GM10248 (cell line): ENCODE data around the gene ZNF850.

Experiments
- CTCF ChIA-PET: fragments of 300-600 bp; sonication (Branson Sonifier 250); formaldehyde crosslinking; extraction: SDS; loops from one replicate; lab custom pipeline; 2021; ENCODE audit warnings: antibody characterized with exemption; lab: Yijun Ruan, JAX
- POLR2A ChIA-PET: fragments of 350-650 bp; sonication (Branson Sonifier 250); formaldehyde crosslinking; extraction: SDS; loops from one replicate; lab custom pipeline; 2020; ENCODE audit warnings: antibody characterized with exemption; lab: Yijun Ruan, JAX
- DNase-seq: peaks from one replicate; pipeline ENCODE4 v3.0.0; 2012; ENCODE audit errors: extremely low spot score
- TF ChIP-seq, protein P1 (sequence below): IDR thresholded peaks from 2 replicates; pipeline ENCODE4 v1.5.1; 2012; ENCODE audit warnings: mild to moderate bottlenecking, low read depth; ENCODE audit errors: extremely low read depth, missing control alignments, control extremely low read depth

ZNF850 gene

GRCh38 chr19:36674201-36674600, 98.4 kb downstream of the ZNF850 start:
- POLR2A ChIA-PET, result no interaction called here
- no peak for DNase-seq
- TF ChIP-seq, protein P1, sequence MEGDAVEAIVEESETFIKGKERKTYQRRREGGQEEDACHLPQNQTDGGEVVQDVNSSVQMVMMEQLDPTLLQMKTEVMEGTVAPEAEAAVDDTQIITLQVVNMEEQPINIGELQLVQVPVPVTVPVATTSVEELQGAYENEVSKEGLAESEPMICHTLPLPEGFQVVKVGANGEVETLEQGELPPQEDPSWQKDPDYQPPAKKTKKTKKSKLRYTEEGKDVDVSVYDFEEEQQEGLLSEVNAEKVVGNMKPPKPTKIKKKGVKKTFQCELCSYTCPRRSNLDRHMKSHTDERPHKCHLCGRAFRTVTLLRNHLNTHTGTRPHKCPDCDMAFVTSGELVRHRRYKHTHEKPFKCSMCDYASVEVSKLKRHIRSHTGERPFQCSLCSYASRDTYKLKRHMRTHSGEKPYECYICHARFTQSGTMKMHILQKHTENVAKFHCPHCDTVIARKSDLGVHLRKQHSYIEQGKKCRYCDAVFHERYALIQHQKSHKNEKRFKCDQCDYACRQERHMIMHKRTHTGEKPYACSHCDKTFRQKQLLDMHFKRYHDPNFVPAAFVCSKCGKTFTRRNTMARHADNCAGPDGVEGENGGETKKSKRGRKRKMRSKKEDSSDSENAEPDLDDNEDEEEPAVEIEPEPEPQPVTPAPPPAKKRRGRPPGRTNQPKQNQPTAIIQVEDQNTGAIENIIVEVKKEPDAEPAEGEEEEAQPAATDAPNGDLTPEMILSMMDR, result no peak
- CTCF ChIA-PET, result no interaction called here

GRCh38 chr19:36672368-36672767, 100.2 kb downstream of the ZNF850 start:
- no peak for DNase-seq
- POLR2A ChIA-PET, result no interaction called here
- CTCF ChIA-PET, result no interaction called here
- TF ChIP-seq, protein P1, result no peak

DNA sequence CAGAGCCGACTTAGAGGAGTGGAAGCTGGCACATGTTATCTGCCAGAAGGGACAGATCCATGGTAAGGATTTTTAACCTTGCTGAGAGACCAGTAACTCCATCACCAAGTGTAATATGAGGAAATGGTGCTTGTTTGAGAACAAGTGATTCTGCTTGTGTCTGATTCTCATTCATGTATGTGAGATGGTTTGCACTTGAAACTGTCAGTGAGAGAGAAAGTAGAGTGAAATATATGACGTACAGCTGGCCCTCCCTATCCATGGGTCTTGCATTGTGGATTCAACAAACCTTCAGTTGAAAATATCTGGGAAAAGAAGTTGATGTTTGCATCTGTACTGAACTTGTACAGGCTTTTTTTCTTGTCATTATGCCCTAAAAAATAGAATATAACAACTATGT, 104.0 kb downstream of the ZNF850 start:
- POLR2A ChIA-PET, result no interaction called here
- no peak for DNase-seq
- CTCF ChIA-PET, result no interaction called here
- TF ChIP-seq, protein P1, result no peak

- ChIA-PET CTCF (interaction anchor here (1.2 kb wide), 1 partner anchor 24 kb away, joined by 3 read pairs; no protein-coding TSS in a partner anchor), POLR2A (interaction anchor here (0.7 kb wide), 1 partner anchor 1338 kb away, joined by 5 read pairs; no protein-coding TSS in a partner anchor)
- no peak for DNase-seq
- TF ChIP-seq, protein P1, result no peak
Observed at GRCh38 chr19:36665832-36666231, 106.8 kb downstream of the ZNF850 start.
